Stimulated activated naive CD4-positive, alpha-beta T cell treated with Interleukin-2 at 50 U/mL for 16 hours (primary cell): Measurements from ENCODE around the gene SEPTIN1.
"Not testable (repeated sequence)": the region's sequence is repeated elsewhere in the genome, so short reads cannot be mapped to it uniquely, and the experiment has no call there.

Experiments used
- DNase-seq: peaks from one replicate; lab custom pipeline; 2025; lab: John Stamatoyannopoulos, UW

SEPTIN1 gene

DNA sequence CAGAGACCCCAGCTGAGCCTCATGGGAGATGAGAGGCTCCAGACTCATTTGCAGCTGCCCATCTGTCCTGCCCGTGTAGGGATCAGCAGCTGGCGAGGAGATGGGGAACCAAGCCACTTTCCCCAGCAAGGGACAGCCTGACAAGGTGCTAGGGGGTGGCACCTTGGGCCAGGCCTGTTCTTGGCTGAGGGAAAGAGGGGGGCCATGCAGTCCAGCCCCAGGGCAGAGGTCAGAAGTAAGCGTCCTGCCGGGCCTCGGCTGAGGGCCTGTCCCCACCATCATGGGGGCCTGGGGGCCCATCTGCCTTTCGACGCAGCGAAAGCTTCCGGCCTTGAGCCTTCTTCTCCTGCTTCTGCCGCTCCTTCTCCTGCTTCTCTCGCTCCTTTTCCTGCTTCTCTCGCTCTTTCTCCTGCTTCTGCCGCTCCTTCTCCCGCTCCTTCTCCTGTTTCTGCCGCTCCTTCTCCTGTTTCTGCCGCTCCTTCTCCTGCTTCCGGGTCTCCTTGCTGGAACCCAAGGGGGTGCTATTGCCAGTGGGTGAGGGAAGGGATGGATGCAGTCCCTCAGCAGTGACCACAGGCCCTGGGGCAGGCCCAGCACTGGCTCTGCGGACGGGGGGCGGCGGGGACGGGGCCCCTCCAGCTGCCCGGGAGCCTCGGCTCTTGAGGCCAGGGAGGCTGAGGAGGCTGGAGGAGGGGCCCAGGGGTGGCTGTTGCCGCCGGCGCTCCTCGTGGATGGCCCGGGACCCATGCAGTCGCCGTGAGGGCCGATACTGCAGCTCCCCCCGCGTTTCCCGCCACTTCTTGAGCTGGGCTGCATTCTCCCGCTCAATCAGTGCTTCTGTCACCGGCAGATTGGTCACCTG is 24.4 kb downstream of the SEPTIN1 start:
- DNase-seq = no peak

DNA sequence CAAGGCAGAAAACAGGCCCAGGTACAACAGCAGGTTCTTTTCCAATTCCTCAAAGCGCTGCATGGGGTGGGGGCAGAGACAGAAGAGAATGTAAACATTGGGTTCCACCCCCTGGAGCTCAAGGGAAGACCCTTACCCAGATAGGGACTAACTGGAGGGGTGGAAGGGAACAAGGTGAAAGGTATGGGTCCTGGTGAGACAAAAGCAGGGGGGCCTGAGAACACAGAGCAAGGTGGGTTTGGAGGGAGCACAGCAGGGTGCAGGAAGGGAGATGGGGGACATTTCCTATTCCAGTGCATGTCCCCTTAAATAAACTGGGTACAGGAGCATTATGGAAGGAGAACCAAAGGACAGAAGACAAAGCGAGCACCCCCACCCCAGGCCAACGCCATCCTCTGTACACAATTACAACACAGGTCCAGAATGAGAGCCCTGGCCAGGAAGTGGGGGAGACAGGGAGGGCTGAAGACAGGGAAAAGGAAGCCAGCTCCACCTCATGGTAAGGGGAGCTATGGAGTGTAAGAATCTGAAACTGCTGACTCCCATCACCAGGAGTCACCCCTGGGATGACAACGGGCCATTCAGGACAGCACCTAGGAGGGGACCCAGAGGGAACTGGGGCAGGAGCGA is 25.2 kb downstream of the SEPTIN1 start:
- no peak for DNase-seq

DNA sequence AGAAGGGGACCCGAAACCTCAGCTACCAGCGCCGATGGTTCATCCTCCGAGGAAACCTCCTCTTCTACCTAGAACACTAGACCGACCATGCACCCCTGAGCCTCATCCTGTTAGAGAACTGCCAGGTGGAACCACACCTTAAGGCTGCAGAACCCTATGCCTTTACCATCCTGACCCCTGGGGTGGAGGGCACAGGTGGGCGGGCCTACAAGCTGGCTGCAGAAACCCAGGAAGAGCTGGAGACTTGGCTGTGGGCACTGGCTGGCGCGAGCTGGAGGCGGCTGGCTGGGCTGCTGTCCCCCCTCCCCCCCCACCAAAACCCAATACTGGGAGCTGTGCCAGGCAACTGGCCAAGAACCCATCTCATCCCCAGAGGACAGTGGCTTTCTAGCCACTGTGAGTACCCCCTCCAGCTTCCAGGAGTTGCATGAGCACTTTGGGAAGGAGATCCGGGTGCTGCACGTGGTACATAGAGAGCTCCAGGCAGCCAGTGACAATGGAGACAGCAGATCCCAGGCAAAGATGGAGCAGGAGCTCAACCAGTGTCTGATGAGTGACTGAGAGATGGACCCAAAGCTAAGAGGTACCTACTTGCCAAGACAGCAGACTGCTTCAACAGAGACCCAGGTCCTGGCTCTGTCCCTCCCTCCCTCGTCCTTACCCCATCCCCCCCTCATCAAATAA is 25.8 kb downstream of the SEPTIN1 start:
- no peak for DNase-seq

DNA sequence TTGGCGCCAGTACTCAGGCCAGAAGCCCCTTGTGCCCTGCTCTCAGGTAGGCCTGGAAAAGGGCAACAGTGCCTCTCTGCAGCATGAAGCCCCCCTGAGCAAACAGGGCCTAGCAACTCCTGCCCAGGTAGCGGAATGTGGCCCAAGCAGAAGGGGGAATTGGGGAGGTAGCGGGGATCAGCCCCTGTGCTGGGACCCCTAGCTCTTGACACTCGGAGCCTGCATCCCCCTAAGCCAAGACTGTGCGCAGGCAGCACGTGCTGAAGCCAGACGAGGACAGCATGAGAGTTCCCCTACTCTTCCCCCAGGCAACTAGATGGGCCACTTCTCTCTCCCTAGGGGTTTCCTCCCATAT is 26.4 kb downstream of the SEPTIN1 start:
- no peak for DNase-seq

DNA sequence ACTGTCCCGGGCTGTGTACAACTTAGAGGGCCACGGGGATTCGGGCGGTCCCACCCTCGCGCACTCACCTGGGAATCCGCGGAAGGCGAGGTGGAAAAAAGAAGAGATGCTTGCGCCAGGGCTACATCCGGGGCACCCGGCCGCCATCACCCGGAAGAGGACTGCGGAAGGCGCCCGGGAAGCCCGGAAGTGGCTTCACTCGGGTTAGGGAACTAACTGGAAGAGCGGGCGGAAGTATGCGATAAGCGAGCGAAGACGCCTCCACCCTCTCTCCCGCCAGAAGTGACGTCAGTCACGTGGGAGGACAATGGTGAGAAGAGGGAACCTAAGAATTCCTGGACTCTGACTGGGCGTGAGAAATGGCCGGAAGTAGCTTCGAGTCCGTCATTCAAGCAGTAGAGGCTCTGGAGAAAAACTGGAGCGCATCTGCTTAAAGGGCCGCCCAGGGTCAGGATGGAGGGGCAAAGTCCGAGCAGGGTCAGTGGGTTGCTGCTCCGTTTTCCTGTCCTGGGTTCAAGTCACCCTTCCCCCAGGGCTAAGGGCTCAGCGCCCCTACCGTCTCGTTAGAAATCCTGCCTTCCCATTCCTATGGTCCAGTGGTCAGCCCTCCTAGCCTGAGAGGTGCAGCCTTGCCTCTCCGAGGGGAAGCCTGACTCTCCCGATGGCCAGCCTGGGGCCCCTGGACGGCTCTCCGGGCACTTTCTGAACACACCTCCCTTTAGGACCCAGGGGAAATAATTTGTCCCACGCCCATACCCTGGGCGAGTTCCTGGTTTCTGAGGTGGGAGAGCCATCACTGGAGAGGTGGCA is 27.0 kb downstream of the SEPTIN1 start, which contains the start of gene CD2BP2:
Gene CD2BP2 (minus strand): TSS at position 165 of the 810 bp plus-strand sequence. CDS start 627 bp downstream, outside the sequence.
- DNase-seq = peak; percentile 84

DNA sequence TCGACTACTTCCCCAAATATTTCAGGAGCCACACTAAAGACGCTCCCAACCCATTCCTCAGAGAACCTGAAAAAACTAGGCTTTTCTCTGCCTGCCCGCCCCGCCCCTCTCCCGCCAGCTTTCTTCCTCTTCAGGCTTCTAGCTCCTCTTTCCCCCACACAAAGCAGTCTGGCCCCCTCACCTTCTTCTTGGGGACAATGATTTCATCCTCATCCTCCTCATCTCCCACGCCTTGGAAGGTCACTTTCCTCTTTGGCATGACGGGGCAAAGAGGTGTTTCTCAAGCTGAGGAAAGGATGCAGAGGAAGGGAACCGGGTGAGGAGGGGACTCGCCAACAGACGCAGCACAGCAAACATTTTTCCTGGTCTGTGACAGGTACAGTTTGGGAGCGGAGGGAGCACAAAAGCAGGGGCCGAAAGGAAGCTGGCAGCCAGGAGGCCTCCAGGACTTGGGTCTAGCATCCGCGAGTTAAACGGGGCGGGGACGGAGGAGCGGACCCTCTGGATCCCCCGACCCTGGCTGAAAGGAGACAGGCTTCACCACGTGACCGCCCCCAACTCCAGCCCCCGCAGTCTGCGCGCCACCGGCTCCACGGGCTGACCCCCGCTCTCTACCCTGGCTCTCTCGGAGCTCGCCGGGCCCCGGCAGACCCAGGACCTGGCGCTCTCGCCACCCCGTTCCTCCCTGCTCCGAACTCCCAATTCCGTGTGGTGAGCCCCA is 27.8 kb downstream of the SEPTIN1 start:
- no peak for DNase-seq

DNA sequence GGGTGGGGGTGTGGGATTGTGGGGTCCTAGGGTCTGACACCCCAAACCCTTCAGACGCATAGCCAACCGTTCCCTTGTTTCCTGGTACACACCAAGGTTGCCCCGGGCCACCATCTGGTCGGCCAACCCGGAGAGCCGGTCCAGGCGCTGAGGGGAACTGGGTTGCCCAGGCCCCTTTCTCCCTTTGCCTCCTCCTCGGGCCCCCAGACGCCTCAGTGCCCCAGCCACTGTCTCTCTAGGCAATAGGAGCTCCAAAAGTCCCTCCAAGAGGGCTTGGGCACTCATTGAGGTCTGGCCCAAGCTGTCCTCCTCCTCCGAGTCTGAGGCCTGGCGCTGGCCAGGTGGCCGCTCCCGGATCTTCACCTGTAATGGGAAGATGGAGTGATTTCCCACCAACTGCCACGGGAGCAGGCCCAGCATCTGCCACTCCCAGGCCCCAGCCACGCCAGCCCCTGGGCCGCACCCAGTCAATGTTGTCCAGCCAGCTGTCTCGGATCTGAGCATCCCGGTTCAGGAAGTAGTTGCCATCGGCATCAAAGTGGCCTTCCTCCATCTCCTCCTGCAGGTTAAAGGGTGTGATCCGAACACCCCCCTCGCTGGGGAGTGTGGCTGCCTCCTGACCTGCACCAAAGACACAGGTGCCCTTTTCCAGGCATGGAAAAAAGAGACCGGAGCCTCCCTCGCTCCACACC is 28.8 kb downstream of the SEPTIN1 start:
- DNase-seq = no peak

DNA sequence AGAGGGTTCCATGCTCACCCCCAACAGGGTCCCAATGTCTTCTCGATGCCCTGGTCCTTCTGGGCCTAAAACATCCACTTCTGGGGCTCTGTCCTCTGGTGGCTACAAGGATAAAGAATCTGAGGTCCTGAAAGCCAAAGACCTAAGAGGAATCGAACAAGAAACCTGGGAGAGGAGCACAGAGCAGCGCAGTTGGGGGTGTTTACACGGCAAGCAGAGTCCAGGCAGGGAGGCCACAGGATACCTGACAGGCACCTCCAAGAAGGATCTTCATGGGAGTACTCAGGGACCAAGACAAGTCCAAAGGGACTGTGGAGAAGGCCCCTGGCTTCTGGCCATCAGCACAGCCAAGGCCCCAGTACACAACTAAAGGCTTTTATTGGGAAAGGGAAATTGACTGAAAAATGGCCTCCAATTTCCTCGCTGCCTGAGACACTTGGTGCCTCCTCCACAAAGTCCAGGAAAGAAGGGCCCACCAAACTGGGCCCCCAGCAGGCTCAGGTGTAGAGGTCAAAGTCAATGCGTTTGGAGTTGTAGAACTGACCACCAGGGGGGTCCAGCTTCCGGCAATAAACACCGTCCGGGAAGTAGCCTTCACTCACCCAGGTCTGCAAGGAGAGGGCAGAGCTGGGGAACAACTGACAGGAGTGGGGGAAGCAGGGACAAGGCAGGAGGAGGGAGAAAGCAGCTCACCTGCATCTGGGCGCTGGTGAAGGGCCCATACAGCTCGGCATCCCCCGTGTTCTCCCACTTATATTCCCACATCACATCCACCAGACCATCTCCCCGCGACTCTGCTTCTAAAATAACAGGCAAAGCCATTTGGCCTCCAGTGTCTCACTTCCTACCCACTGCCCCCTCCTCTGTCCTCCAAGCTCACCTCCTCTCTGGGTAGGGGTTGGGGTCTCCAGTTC is 29.6 kb downstream of the SEPTIN1 start:
- no peak for DNase-seq

DNA sequence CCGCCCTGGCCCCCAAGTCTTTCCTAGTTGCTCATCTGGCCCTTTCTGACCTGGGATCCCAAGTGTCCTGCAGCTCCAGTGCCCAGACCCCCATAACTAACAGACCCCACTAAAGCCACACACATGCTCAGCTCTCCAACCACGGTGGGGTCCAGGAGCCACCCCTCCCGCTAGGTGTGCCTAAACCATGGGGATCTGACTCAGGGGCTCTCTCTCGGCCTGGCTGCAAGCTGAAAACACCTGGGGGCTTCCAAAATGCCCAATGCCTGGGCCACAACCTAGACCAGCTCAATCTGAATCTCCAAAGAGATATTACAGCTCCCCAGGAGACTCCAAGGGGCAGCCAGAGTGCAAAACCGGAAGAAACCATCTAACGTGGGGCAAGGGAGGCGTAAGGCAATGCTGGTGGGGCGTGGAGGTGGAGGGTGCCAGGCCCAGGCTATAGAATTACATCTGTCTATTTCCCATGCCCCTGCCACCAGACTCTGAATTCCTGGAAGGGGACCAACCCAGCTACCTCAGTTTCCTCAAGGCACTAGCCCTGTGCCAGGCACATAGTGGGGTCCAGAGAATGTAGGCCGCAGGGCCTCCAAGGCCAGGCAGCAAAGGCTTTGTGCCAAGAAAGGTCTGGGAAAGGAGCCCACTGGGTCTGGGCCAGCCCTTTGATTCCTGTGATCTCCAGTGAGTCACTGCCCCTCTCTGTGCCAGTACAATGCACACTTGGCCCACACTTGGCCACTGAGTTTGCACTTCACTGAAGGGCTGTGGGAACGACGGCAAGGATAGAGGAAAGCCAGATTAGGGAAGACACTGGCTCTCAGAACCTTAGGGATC is 30.6 kb downstream of the SEPTIN1 start:
- DNase-seq = no peak

DNA sequence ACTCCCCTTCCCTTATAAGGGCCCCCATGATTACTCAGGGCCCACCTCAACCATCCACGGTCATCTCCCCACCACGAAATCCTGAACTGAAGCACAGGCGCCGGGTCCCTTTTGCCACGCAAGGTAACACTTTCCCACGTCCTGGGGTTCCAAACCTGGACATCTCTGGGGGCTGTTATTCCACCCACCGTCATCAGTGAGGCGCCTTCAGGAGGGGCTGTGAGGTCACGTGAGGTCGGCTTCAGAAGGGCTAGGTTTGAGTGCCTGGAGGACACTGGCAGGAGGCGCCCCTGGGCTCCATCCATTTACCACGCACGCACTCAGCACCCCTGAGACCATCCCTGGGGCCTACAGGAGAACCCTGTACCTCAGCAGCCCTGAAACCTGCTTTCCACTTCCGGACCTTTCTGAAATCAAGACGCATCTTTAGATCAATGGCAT is 31.3 kb downstream of the SEPTIN1 start:
- no peak for DNase-seq

DNA sequence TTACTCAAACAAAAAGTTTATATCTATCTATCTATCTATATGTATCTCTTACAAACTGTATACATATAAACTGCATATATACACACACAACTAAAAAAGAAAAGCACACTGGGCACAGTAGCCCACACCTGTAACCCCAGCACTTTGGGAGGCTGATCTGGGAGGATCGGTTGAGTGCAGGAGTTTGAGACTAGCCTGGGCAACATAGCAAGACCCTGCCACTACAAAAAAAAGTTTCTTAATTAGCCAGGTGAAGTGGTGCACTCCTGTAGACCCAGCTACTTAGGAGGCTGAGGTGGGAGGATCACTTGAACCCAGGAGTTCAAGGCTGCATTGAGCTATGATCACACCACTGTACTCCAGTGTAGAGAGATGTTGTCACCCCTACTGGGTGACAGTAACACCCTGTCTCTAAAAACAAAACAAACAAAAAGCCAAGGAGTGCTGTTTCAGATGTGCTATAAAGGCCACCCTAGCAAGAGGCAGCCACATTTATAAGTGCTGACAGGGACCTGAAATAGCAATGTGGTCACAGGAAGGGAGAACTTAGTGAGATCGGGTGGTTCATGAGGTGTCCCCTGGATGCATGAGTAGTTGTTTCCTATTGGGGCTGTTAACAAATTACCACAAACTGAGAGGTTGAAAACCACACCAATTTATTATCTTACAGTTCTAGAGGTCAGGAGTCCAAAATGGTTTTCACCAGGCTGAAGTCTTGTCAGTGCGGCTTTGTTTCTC is 32.1 kb downstream of the SEPTIN1 start:
- DNase-seq = no peak

DNA sequence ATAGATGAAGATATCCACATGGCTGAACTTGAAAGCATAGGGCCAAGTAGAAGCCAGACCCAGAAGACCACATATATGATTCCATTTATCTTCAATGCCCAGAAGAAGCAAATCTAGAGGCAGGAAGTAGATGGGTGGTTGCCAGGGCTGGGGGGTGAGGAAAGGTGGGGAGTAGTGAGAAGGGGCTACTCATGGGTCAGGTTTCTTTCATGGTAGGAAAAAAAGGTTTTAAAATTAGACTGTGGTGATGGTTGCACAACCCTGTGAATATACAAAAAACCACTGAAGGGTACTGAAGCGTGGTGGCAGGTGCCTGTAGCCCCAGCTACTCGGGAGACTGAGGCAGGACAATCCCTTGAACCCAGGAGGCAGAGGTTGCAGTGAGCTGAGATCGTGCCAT is 32.7 kb downstream of the SEPTIN1 start:
- DNase-seq = no peak

DNA sequence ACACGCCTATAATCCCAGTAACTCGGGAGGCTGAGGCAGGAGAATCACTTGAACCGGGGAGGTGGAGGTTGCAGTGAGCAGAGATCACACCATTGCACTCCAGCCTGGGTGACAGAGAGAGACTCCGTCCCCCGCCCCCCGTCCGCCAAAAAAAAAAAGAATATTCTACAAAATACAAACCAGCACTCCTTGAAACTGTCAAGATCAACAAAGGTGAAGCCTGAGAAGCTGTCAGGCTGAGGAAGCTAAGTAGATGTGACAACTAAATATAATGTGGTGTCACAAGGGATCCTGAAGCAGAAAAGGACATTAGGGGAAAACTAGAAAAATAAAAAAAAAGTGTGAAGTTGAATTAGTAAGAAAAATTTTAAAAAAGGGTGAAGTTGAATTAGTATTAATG is 33.4 kb downstream of the SEPTIN1 start:
- DNase-seq = no peak

DNA sequence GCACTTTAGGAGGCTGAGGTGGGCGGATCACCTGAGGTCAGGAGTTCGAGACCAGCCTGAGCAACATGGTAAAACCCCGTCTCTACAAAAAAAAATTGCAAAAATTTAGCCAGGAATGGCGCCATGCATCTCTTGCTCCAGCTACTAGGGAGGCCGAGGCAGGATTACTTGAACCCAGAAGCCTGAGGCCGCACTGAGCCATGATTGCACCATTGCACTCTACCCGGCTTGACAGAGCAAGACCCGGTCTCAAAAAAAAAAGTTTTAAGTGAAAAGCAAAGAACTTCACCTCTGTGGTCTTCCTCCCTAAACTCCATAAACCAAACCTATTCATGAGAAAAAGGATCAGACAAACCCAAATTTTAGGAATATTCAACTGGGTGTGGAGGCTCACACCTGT is 34.2 kb downstream of the SEPTIN1 start:
- no peak for DNase-seq

DNA sequence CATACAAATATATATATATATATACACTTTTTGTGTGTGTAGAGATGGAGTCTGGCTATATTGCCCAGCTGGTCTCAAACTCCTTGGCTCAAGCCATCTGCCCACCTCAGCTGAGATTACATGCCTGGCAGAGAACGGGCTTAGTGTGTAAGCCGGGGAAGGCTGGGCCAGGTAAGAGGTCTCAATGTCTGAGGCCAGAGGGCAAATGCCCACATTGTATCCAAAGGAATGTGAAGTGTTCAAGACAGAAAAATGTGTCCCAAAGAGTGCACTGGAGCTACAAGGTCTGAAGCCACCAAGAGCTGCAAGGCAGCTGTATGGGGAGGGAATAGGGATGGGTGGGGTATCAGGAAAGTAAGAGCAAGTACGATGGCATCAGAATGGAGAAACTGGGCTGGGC is 36.1 kb downstream of the SEPTIN1 start:
- DNase-seq = no peak

DNA sequence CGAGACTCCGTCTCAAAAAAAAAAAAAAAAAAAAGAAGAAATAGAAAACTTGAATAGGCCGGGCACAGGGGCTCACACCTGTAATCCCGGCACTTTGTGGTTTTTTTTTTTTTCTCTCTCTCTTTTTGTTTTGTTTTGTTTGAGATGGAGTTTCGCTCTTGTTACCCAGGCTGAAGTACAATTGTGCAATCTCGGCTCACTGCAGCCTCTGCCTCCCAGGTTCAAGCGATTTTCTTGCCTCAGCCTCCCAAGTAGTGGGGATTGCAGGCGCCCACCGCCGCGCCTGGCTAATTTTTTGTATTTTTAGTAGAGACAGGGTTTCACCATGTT is 38.9 kb downstream of the SEPTIN1 start:
- not testable (repeated sequence) for DNase-seq

DNA sequence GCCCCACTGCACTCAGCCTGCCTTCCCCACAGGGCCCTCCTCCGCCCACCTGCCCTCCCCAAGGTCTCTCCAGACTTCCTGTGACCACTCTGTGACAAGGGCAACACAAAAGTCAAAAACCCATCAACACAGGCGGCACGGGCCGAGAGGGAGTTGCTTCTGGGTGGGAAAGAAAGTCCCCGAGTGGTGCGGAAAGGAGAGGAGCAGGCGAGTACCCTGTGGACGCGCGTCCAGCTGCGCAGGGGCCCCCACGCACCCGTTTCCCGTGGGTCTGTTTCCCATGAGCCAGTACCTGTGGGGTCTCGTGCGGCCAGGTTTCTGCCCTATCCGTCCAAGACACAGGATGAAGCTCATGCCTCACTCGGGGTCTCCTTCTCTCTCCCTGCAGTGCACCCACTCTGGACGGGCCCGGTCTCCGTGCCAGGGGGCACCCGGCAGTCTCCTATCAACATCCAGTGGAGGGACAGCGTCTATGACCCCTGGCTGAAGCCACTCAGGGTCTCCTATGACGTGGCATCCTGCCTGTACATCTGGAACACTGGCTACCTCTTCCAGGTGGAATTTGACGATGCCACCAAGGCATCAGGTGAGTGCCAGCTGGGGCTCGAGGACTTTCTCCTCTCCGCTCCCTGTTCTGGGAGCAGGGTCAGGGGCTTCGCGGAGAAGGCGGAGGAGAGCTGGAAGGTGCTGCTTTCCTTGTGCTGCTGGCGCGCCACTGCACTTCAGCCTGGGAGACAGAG is 39.4 kb downstream of the SEPTIN1 start:
- no peak for DNase-seq
